Endothelial cell of umbilical vein (primary cell): ENCODE measurements around the gene ACOT11. TPM values are rescaled to one million over a fixed set of nuclear protein-coding genes. Genes with fewer than 3 reads are reported as not detected.

ENCODE experiments used
- BruUV-seq: library from RNA; stranded (reverse); fragments of 400-500 nt; replicated peaks from 2 replicates; lab custom pipeline; 2021; lab: Mats Ljungman, UMichigan
- CTCF ChIA-PET: fragments of 300-600, 350-600 bp; sonication (Branson Sonifier 250); formaldehyde crosslinking; loops from one replicate; lab custom pipeline; 2021; ENCODE audit warnings: antibody characterized with exemption, inconsistent platforms; lab: Charles Lee
- POLR2A ChIA-PET: fragments of 300-600, 350-600 bp; sonication (Branson Sonifier 250); formaldehyde crosslinking; loops from one replicate; lab custom pipeline; 2021; ENCODE audit warnings: antibody characterized with exemption, inconsistent platforms; lab: Charles Lee
- DNase-seq: peaks from one replicate; pipeline ENCODE4 v3.0.0-alpha.2; 2011; ENCODE audit warnings: low read depth, low spot score
- FAIRE-seq: peaks from 2 replicates; lab custom pipeline; 2011; peaks lifted over from hg19 to GRCh38; lab: Jason Lieb, UNC
- H2AFZ ChIP-seq: 2 replicates; pipeline ENCODE4 v1.6.0; 2012; ENCODE audit warnings: low read depth, low read length, control low read depth, inconsistent platforms
- H3K27ac ChIP-seq: 2 replicates; pipeline ENCODE4 v1.5.1; 2011; ENCODE audit warnings: low read depth, mild to moderate bottlenecking, control low read depth, low read length, moderate library complexity; ENCODE audit not compliant: insufficient read depth
- H3K27me3 ChIP-seq, 2 experiments: 2 replicates each; pipeline versions ENCODE4 v1.6.0 to v1.6.1; 2011; ENCODE audit warnings: low read length in 2 of 2, mixed read lengths in 1 of 2; ENCODE audit not compliant: control insufficient read depth in 2 of 2, insufficient read depth in 2 of 2
- H3K36me3 ChIP-seq, 2 experiments: 2 replicates in 1 of 2; 3 replicates in 1 of 2; pipeline ENCODE4 v1.5.1; 2011; ENCODE audit warnings: low read length in 2 of 2, mild to moderate bottlenecking in 1 of 2, moderate library complexity in 1 of 2; ENCODE audit not compliant: control insufficient read depth in 2 of 2, insufficient read depth in 2 of 2; ENCODE audit errors: extremely low read depth in 1 of 2
- H3K4me1 ChIP-seq: 3 replicates; pipeline ENCODE4 v1.5.1; 2011; ENCODE audit warnings: mild to moderate bottlenecking, low read length; ENCODE audit not compliant: control insufficient read depth, insufficient read depth; ENCODE audit errors: extremely low read depth
- H3K4me2 ChIP-seq: 2 replicates; pipeline ENCODE4 v1.6.1; 2011; ENCODE audit warnings: low read length, control low read depth, mixed read lengths; ENCODE audit not compliant: insufficient read depth
- H3K4me3 ChIP-seq, 3 experiments: fragments of 200-600 bp in 1 of 3; sonication (generic), shearing (Covaris generic) in 1 of 3; replicated peaks in 1 of 3; 2 replicates each; pipeline ENCODE4 v1.5.1; 2011 to 2016; ENCODE audit warnings: control low read depth in 3 of 3, low read length in 3 of 3, mild to moderate bottlenecking in 2 of 3, inconsistent platforms in 1 of 3, low read depth in 1 of 3, moderate library complexity in 1 of 3; ENCODE audit not compliant: insufficient read depth in 1 of 3
- H3K79me2 ChIP-seq: 2 replicates; pipeline ENCODE4 v1.6.0; 2012; ENCODE audit warnings: low read length, inconsistent platforms; ENCODE audit not compliant: control insufficient read depth, insufficient read depth
- H3K9ac ChIP-seq: replicated peaks from 2 replicates; pipeline ENCODE3; 2011; ENCODE audit warnings: low read length, control low read depth; ENCODE audit not compliant: insufficient read depth; ENCODE audit errors: extremely low read depth
- H3K9me1 ChIP-seq: replicated peaks from 3 replicates; pipeline ENCODE4 v1.6.0; 2011; ENCODE audit warnings: mild to moderate bottlenecking, low read length; ENCODE audit not compliant: control insufficient read depth, insufficient read depth; ENCODE audit errors: extremely low read depth
- H3K9me3 ChIP-seq: replicated peaks from 2 replicates; pipeline ENCODE4 v1.5.1; 2012; ENCODE audit warnings: low read length, inconsistent platforms; ENCODE audit not compliant: control insufficient read depth, insufficient read depth
- H4K20me1 ChIP-seq: replicated peaks from 2 replicates; pipeline ENCODE3; 2011; ENCODE audit warnings: mild to moderate bottlenecking, low read length; ENCODE audit not compliant: control insufficient read depth, insufficient read depth; ENCODE audit errors: extremely low read depth
- CTCF ChIP-seq, 2 donors: IDR thresholded peaks; 1 replicate in 1 of 2; 2 replicates in 1 of 2; pipeline ENCODE4 v1.5.1; 2011; ENCODE audit warnings: low read length in 2 of 2, mild to moderate bottlenecking in 2 of 2, moderate library complexity in 2 of 2, control low read depth in 1 of 2, inconsistent platforms in 1 of 2, low read depth in 1 of 2; ENCODE audit not compliant: insufficient read depth in 1 of 2; ENCODE audit errors: extremely low read depth in 1 of 2
- EZH2 ChIP-seq: IDR thresholded peaks from 2 replicates; pipeline ENCODE4 v1.6.1; 2012; ENCODE audit warnings: borderline replicate concordance, low read depth, mild to moderate bottlenecking, moderate library complexity, low read length, inconsistent platforms; ENCODE audit not compliant: severe bottlenecking
- FOS ChIP-seq: IDR thresholded peaks from 2 replicates; pipeline ENCODE4 v1.6.1; 2011; ENCODE audit warnings: mild to moderate bottlenecking, low read length, moderate library complexity, borderline replicate concordance; ENCODE audit not compliant: insufficient read depth
- GATA2 ChIP-seq: IDR thresholded peaks from 2 replicates; pipeline ENCODE4 v1.7.0; 2011; ENCODE audit warnings: low read depth, mild to moderate bottlenecking, moderate library complexity, mixed read lengths, low read length; ENCODE audit not compliant: insufficient read length, insufficient read depth
- JUN ChIP-seq: IDR thresholded peaks from 2 replicates; pipeline ENCODE4 v1.6.1; 2011; ENCODE audit warnings: borderline replicate concordance, low read depth; ENCODE audit not compliant: insufficient read length, insufficient read depth
- MAX ChIP-seq: IDR thresholded peaks from 2 replicates; pipeline ENCODE4 v1.6.1; 2011; ENCODE audit not compliant: insufficient read depth, insufficient read length
- MYC ChIP-seq: IDR thresholded peaks from one replicate; pipeline ENCODE4 v1.6.1; 2011; ENCODE audit warnings: mild to moderate bottlenecking, low read depth, low read length
- POLR2A ChIP-seq: IDR thresholded peaks from 2 replicates; pipeline ENCODE4 v1.6.1; 2012; ENCODE audit warnings: low read depth, mild to moderate bottlenecking, control low read depth, low read length
- POLR2AphosphoS5 ChIP-seq: IDR thresholded peaks from 2 replicates; pipeline ENCODE4 v1.6.1; 2012; ENCODE audit warnings: low read depth, mild to moderate bottlenecking, control low read depth, low read length, moderate library complexity; ENCODE audit not compliant: insufficient read depth
- dilution Hi-C: fragments of 300-500 bp; cut with MboI; formaldehyde crosslinking; loops from one replicate; pipeline ENCODE4 v1.15.0; 2019; ENCODE audit warnings: low sequenced_read_pairs; ENCODE audit not compliant: extremely low pct_ligation_motif_present
- intact Hi-C: fragments of 100-400 bp; cut with micrococcal nuclease; formaldehyde crosslinking; loops from one replicate; pipeline ENCODE4 v1.10.0; 2022
- polyA plus RNA-seq, 4 experiments: library from polyadenylated mRNA; depleted of rRNA in 3 of 4; stranded (reverse) in 3 of 4; unstranded in 1 of 4; fragments of >200 nt; gene quantifications; 2 replicates each; pipeline versions ENCODE4 v1.2.1 to v1.2.3, GENCODE V29; 2011 to 2012; ENCODE audit warnings: missing spikeins in 1 of 4
- total RNA-seq: library from RNA; stranded (reverse); gene quantifications from 2 replicates; pipeline ENCODE4 v1.2.3, GENCODE V29; 2021

The ACOT11 gene
- total and polyA plus RNA-seq, 2 donors (not counting 3 experiments of a cell fraction or from before 2014, with no cell fraction given) = 4.5 to 5.4 TPM

GRCh38 chr1:54615531-54616279, 67.7 kb downstream of the ACOT11 start:
- no peaks in the 10 kb centered on the region for H3K4me1 ChIP-seq
- no peak for TF ChIP-seq POLR2A
- no peak for TF ChIP-seq MYC
- TF ChIP-seq POLR2AphosphoS5 = no peak
- TF ChIP-seq CTCF (IDR thresholded peaks at IDR 0.05; ENCODE audit: extremely low read depth in 1 of 2, insufficient read depth in 1 of 2, low read depth in 1 of 2, low read length in 2 of 2) = no peak
- no peak for TF ChIP-seq FOS
- no peak for TF ChIP-seq EZH2
- no peak for TF ChIP-seq MAX
- no peak for TF ChIP-seq GATA2
- TF ChIP-seq JUN = no peak
- dilution Hi-C loops = no loop called here
- peaks cover 3% of the 10 kb centered on the region in 2 experiments for H3K27me3 ChIP-seq
- H3K9me1 ChIP-seq = no peaks in the 10 kb centered on the region
- no peak overlapping the region for H3K4me3 ChIP-seq
- no peak for FAIRE-seq
- no peaks in the 10 kb centered on the region for H3K79me2 ChIP-seq
- no peak overlapping the region for H3K27ac ChIP-seq
- BruUV-seq = no TSS peak
- no peak overlapping the region for H3K4me2 ChIP-seq
- POLR2A ChIA-PET = no interaction called here
- intact Hi-C loops = no loop called here
- no peak overlapping the region for H2AFZ ChIP-seq
- CTCF ChIA-PET = no interaction called here
- H3K36me3 ChIP-seq = no peaks in the 10 kb centered on the region
- no peaks in the 10 kb centered on the region for H4K20me1 ChIP-seq
- no peak overlapping the region for H3K9ac ChIP-seq
- H3K9me3 ChIP-seq = no peaks in the 10 kb centered on the region
- no peak for DNase-seq
